Measurements from ENCODE around the gene WDR7. TPM values are rescaled to one million over a fixed set of nuclear protein-coding genes. Genes with fewer than 3 reads are reported as not detected.

Gene WDR7
- total and polyA plus RNA-seq, 2 of the 4 experiments (the other 2 are of a cell fraction), result 3.7 to 23.3 TPM

- ATAC-seq (ENCODE audit: low read depth) (no peak), DNase-seq (no peak)
- no peak overlapping the region for H4K8ac ChIP-seq (ENCODE audit: low read depth in 2 of 2, low read length in 2 of 2)
- ChIA-PET CTCF (no interaction called here), POLR2A (ENCODE audit: unreplicated experiment) (no interaction called here)
- no peak overlapping the region for H4K5ac ChIP-seq (ENCODE audit: low read depth, low read length)
- H2BK5ac ChIP-seq (ENCODE audit: low read depth, low read length, poor library complexity, severe bottlenecking), result no peak overlapping the region
- H3K4me3 ChIP-seq (ENCODE audit: insufficient read depth, low read depth, low read length), result no peak overlapping the region
- no peaks in the 10 kb centered on the region for H3K4me1 ChIP-seq (ENCODE audit: control insufficient read depth, insufficient read depth, low read length)
- no peak overlapping the region for H3K14ac ChIP-seq (replicated peaks; ENCODE audit: low read depth, low read length)
- intact Hi-C loops (cut with micrococcal nuclease), result loop anchor here (1.0 kb wide), 1 partner anchor 11 kb away; no protein-coding TSS in a partner anchor
- H3K4ac ChIP-seq (ENCODE audit: low read depth, low read length), result no peak overlapping the region
- WGBS, 2 experiments (ENCODE audit: extremely low coverage in 2 of 2, insufficient read length in 1 of 2), result no CpG with 5 or more reads among the region's 2 CpGs
- H3K79me1 ChIP-seq (ENCODE audit: low read depth in 1 of 2, low read length in 2 of 2), result no peaks in the 10 kb centered on the region; a peak in 1 of 4 replicates
- no peak overlapping the region for H2BK15ac ChIP-seq (ENCODE audit: low read depth, low read length)
- TF ChIP-seq ELK1 (IDR thresholded peaks at IDR 0.05; ENCODE audit: borderline replicate concordance, low read depth, low read length) (no peak), MAZ (IDR thresholded peaks at IDR 0.05; ENCODE audit: borderline replicate concordance, low read depth, low read length) (no peak), POLR2A (IDR thresholded peaks at IDR 0.05; ENCODE audit: low read depth, low read length) (no peak), CTCF (conservative IDR thresholded peaks at IDR 0.05; ENCODE audit: low read depth, low read length) (no peak), RCOR1 (IDR thresholded peaks at IDR 0.05; ENCODE audit: insufficient replicate concordance, low read length) (no peak), MXI1 (IDR thresholded peaks at IDR 0.05; ENCODE audit: borderline replicate concordance, low read depth, low read length) (no peak), CHD1 (IDR thresholded peaks at IDR 0.05; ENCODE audit: low read depth, low read length) (no peak), RAD21 (IDR thresholded peaks at IDR 0.05; ENCODE audit: low read length) (no peak), BHLHE40 (IDR thresholded peaks at IDR 0.05; ENCODE audit: low read depth, low read length) (no peak), CEBPB (IDR thresholded peaks at IDR 0.05; ENCODE audit: low read depth, low read length) (no peak), FOS (IDR thresholded peaks at IDR 0.05; ENCODE audit: low read depth, low read length) (no peak), SMC3 (IDR thresholded peaks at IDR 0.05; ENCODE audit: low read depth, low read length) (no peak), RFX5 (IDR thresholded peaks at IDR 0.05; ENCODE audit: low read depth, low read length) (no peak), USF2 (IDR thresholded peaks at IDR 0.05; ENCODE audit: low read depth, low read length) (no peak), MAFK (IDR thresholded peaks at IDR 0.05; ENCODE audit: low read depth, low read length) (no peak), NFE2L2 (IDR thresholded peaks at IDR 0.05; ENCODE audit: low read depth, low read length) (no peak)
- no peak overlapping the region for H3K23ac ChIP-seq (ENCODE audit: low read depth, low read length)
- peaks cover 2% of the 10 kb centered on the region; the same call in 1 of the 2 replicates for H3K9me1 ChIP-seq (ENCODE audit: insufficient read depth, low read length)
- H3K56ac ChIP-seq (ENCODE audit: extremely low read depth, insufficient read depth, low read length), result no peak overlapping the region
- no peak overlapping the region for H2BK120ac ChIP-seq (ENCODE audit: low read depth, low read length)
- BruUV-seq (replicated peaks), result no TSS peak
- in situ Hi-C loops (cut with MboI; ENCODE audit: low sequenced_read_pairs), result no loop called here
- no peak overlapping the region for H4K91ac ChIP-seq (ENCODE audit: insufficient read depth, low read depth, low read length)
- H4K20me1 ChIP-seq (ENCODE audit: insufficient read depth, low read length), result no peaks in the 10 kb centered on the region
- no peak overlapping the region for H2AK9ac ChIP-seq (replicated peaks; ENCODE audit: low read depth, low read length, poor library complexity)
- no peak overlapping the region for H3K9ac ChIP-seq (ENCODE audit: low read depth, low read length)
- H3K4me2 ChIP-seq (ENCODE audit: low read depth, low read length), result no peak overlapping the region
- H3K36me3 ChIP-seq (ENCODE audit: control insufficient read depth, insufficient read depth, low read length), result no peaks in the 10 kb centered on the region
- dilution Hi-C loops (cut with HindIII; ENCODE audit: low sequenced_read_pairs, unreplicated experiment), result no loop called here
- no peak overlapping the region for H2AFZ ChIP-seq (replicated peaks; ENCODE audit: low read length, poor library complexity)
- no peak overlapping the region for H2AK5ac ChIP-seq (ENCODE audit: low read depth, low read length)
- H3K27ac ChIP-seq (ENCODE audit: insufficient read depth, low read length), result no peak overlapping the region
- H3K9me3 ChIP-seq (ENCODE audit: control insufficient read depth, insufficient read depth, low read length), result no peaks in the 10 kb centered on the region
- H2BK20ac ChIP-seq (ENCODE audit: low read depth, low read length), result no peak overlapping the region
- no peak overlapping the region for H3K18ac ChIP-seq (ENCODE audit: low read depth, low read length)
- H3K27me3 ChIP-seq (ENCODE audit: control insufficient read depth, insufficient read depth, low read length), result no peaks in the 10 kb centered on the region
Measured at GRCh38 chr18:56977771-56978170, 326.6 kb downstream of the WDR7 start.
